PC-3 (cell line): ENCODE data around the gene PPP2R5A. TPM values are rescaled to one million over a fixed set of nuclear protein-coding genes. Genes with fewer than 3 reads are reported as not detected.

Source experiments
- ATAC-seq: fragments of 200-7000 bp; cut with Tn5 transposase; 2 replicates; pipeline ENCODE4 v1.9.1; 2020; ENCODE audit warnings: mild to moderate bottlenecking, moderate library complexity
- BruUV-seq: library from RNA; stranded (reverse); fragments of 400-500 nt; replicated peaks from 2 replicates; lab custom pipeline; 2021; lab: Mats Ljungman, UMichigan
- CTCF ChIA-PET: fragments of 300-600 bp; sonication (Branson Sonifier 250); formaldehyde crosslinking; loops from one replicate; lab custom pipeline; 2022; ENCODE audit warnings: antibody characterized with exemption; lab: Charles Lee
- POLR2A ChIA-PET: fragments of 300-600 bp; sonication (Branson Sonifier 250); formaldehyde crosslinking; loops from one replicate; lab custom pipeline; 2022; ENCODE audit warnings: antibody characterized with exemption; ENCODE audit not compliant: unreplicated experiment; lab: Charles Lee
- DNase-seq: peaks from one replicate; pipeline ENCODE4 v3.0.0-alpha.2; 2015
- H2AFZ ChIP-seq: fragments of 300-600 bp; sonication (generic); 2 replicates; pipeline ENCODE4 v1.6.0; 2016; ENCODE audit warnings: antibody characterized with exemption, low read length
- H3F3A ChIP-seq: fragments of 300-600 bp; sonication (generic); one replicate; pipeline ENCODE4 v1.6.0; 2017; ENCODE audit warnings: antibody characterized with exemption, low read length, control low read depth, mild to moderate bottlenecking; ENCODE audit not compliant: unreplicated experiment
- H3K27ac ChIP-seq: fragments of 300-600 bp; sonication (generic); 2 replicates; pipeline ENCODE4 v1.5.1; 2016; ENCODE audit warnings: mild to moderate bottlenecking, low read length
- H3K27me3 ChIP-seq: fragments of 300-600 bp; sonication (generic); 2 replicates; pipeline ENCODE4 v1.6.1; 2016; ENCODE audit warnings: low read length, mixed read lengths
- H3K36me3 ChIP-seq: fragments of 300-600 bp; sonication (generic); 2 replicates; pipeline ENCODE4 v1.6.1; 2016; ENCODE audit warnings: low read depth, mixed run types, low read length, mixed read lengths
- H3K4me1 ChIP-seq: fragments of 300-600 bp; sonication (generic); 2 replicates; pipeline ENCODE4 v1.5.1; 2016; ENCODE audit warnings: low read length; ENCODE audit not compliant: insufficient read depth
- H3K4me2 ChIP-seq: fragments of 300-600 bp; sonication (generic); 2 replicates; pipeline ENCODE4 v1.6.0; 2016; ENCODE audit warnings: low read length
- H3K4me3 ChIP-seq: fragments of 300-600 bp; sonication (generic); 2 replicates; pipeline ENCODE4 v1.5.1; 2016; ENCODE audit warnings: mild to moderate bottlenecking, low read length, mixed read lengths
- H3K79me2 ChIP-seq: fragments of 300-600 bp; sonication (generic); 2 replicates; pipeline ENCODE4 v1.6.1; 2017; ENCODE audit warnings: low read length, mixed read lengths
- H3K9ac ChIP-seq: fragments of 300-600 bp; sonication (generic); 2 replicates; pipeline ENCODE4 v1.6.0; 2016; ENCODE audit warnings: mild to moderate bottlenecking, low read length
- H3K9me2 ChIP-seq: fragments of 300-600 bp; sonication (generic); replicated peaks from 2 replicates; pipeline ENCODE4 v1.6.1; 2016; ENCODE audit warnings: mixed run types, low read length, mixed read lengths
- H3K9me3 ChIP-seq: fragments of 300-600 bp; sonication (generic); 2 replicates; pipeline ENCODE4 v1.6.1; 2016; ENCODE audit warnings: low read length, mixed read lengths
- H4K20me1 ChIP-seq: fragments of 300-600 bp; sonication (generic); 2 replicates; pipeline ENCODE4 v1.6.1; 2016; ENCODE audit warnings: low read length, mixed read lengths
- EZH2 ChIP-seq: fragments of 300-600 bp; sonication (generic); IDR thresholded peaks from one replicate; pipeline ENCODE4 v1.6.1; 2017; ENCODE audit warnings: antibody characterized with exemption, mild to moderate bottlenecking, low read length; ENCODE audit not compliant: unreplicated experiment
- EZH2phosphoT487 ChIP-seq: fragments of 300-600 bp; sonication (generic); IDR thresholded peaks from 2 replicates; pipeline ENCODE4 v1.6.1; 2018; ENCODE audit warnings: mild to moderate bottlenecking, antibody characterized with exemption, low read length, borderline replicate concordance
- intact Hi-C: fragments of 100-400 bp; cut with micrococcal nuclease; formaldehyde crosslinking; loops from 2 replicates; pipeline ENCODE4 v1.9.0; 2023
- total RNA-seq: library from RNA; depleted of rRNA; stranded (reverse); fragments of >200 nt; gene quantifications from 2 replicates; pipeline ENCODE4 v1.2.3, GENCODE V29; 2014
- TF ChIP-seq, protein P1 (sequence below): fragments of 300-600 bp; sonication (generic); conservative IDR thresholded peaks from 2 replicates; pipeline ENCODE4 v1.5.1; 2017; ENCODE audit warnings: antibody characterized with exemption, low read depth, mild to moderate bottlenecking, low read length

The PPP2R5A gene
- total RNA-seq, 1 experiment from 2014 or later = 44.0 TPM

DNA sequence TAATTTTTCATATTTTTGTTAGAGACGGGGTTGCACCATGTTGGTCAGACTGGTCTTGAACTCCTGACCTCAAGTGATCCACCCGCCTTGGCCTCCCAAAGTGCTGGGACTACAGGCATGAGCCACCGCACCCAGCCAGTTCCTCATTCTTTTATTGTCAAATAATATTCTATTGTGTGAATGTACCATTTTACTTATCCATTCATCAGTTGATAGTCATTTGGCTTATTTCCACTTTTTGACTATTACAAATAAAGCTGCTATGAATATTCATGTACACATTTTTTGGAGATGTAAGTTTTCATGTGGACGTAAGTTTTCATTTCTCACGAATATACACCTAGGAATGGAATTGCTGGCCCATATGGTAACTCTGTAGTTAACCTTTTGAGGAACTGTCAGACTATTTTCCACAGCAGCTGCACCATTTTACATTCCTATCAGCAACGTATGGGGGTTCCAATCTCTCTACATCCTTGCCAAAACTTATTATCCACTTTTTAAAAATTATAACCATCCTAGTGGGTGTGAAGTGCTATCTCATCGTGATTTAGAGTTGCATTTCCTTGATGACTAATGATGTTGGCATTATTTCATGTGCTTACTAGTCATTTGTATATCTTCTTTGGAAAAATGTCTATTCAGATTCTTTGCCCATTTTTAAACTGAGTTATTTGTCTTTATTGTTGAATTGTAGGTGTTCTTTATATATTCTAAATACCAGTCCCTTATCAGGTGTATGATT is 116.8 kb downstream of the PPP2R5A start:
- Histone ChIP-seq H3K36me3 (peaks cover 44% of the 10 kb centered on the region), H4K20me1 (no peaks in the 10 kb centered on the region), H3K9me2 (no peaks in the 10 kb centered on the region), H3K9ac (no peak overlapping the region), H3K79me2 (no peaks in the 10 kb centered on the region; the same call in 1 of the 2 replicates), H3F3A (no peaks in the 10 kb centered on the region), H3K9me3 (peaks cover 6% of the 10 kb centered on the region), H3K4me3 (no peak overlapping the region), H3K4me1 (peaks cover 15% of the 10 kb centered on the region), H3K4me2 (no peak overlapping the region), H3K27ac (0 out of 2 replicates have a peak overlapping the region, but pooled peaks have one; percentile 15), H2AFZ (no peak overlapping the region), H3K27me3 (no peaks in the 10 kb centered on the region)
- POLR2A ChIA-PET = no interaction called here
- CTCF ChIA-PET = no interaction called here
- peak; percentile 88 for ATAC-seq
- DNase-seq = peak; percentile 85
- intact Hi-C loops = no loop called here
- no TSS peak for BruUV-seq
- TF ChIP-seq, protein P1, sequence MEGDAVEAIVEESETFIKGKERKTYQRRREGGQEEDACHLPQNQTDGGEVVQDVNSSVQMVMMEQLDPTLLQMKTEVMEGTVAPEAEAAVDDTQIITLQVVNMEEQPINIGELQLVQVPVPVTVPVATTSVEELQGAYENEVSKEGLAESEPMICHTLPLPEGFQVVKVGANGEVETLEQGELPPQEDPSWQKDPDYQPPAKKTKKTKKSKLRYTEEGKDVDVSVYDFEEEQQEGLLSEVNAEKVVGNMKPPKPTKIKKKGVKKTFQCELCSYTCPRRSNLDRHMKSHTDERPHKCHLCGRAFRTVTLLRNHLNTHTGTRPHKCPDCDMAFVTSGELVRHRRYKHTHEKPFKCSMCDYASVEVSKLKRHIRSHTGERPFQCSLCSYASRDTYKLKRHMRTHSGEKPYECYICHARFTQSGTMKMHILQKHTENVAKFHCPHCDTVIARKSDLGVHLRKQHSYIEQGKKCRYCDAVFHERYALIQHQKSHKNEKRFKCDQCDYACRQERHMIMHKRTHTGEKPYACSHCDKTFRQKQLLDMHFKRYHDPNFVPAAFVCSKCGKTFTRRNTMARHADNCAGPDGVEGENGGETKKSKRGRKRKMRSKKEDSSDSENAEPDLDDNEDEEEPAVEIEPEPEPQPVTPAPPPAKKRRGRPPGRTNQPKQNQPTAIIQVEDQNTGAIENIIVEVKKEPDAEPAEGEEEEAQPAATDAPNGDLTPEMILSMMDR = no peak
- no peak for TF ChIP-seq EZH2phosphoT487
- TF ChIP-seq EZH2 = no peak

DNA sequence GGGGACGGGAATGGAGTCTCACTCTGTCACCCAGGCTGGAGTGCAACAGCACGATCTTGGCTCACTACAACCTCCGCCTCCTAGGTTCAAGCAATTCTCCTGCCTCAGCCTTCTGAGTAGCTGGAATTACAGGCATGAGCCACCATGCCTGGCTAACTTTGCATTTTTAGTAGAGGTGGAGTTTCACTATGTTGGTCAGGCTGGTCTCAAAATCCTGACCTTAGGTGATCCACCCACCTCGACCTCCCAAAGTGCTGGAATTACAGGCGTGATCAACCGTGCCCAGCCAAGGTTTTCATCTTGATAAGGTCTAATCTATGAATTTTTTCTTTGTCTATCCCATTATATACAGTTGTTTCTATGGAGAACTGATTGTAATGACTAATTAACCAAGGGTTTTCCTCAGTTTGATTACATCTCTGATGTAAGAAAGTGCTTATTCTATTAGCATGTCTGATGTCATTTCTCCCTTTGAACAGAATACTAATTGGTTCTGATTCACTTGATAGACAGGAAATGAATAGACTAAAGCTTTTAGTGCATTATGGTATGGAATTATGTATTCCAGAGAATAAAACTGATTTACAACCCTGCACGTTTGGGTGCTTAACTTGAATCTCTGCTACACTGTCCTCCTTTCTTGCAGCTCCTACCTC is 117.6 kb downstream of the PPP2R5A start:
- Histone ChIP-seq H3K4me3 (no peak overlapping the region), H3K9me2 (no peaks in the 10 kb centered on the region), H2AFZ (no peak overlapping the region), H3K27me3 (no peaks in the 10 kb centered on the region), H4K20me1 (no peaks in the 10 kb centered on the region), H3F3A (no peaks in the 10 kb centered on the region), H3K9me3 (no peaks in the 10 kb centered on the region), H3K9ac (no peak overlapping the region), H3K36me3 (peaks cover 42% of the 10 kb centered on the region), H3K79me2 (no peaks in the 10 kb centered on the region), H3K4me2 (no peak overlapping the region), H3K27ac (no peak overlapping the region), H3K4me1 (peaks cover 15% of the 10 kb centered on the region)
- BruUV-seq = no TSS peak
- ChIA-PET POLR2A (no interaction called here), CTCF (no interaction called here)
- TF ChIP-seq EZH2 (no peak), EZH2phosphoT487 (no peak)
- TF ChIP-seq, protein P1 = no peak
- no peak for DNase-seq
- intact Hi-C loops = no loop called here
- peak; percentile 15; the same call in 1 of the 2 replicates for ATAC-seq
